ENCODE measurements around the gene PLEKHM3.

- TF ChIP-seq EP300 (IDR thresholded peaks at IDR 0.05) (no peak), CTCF (IDR thresholded peaks at IDR 0.05) (no peak)
These were observed 88.9 kb downstream of the PLEKHM3 start for GRCh38 chr2:207936380-207936779.
